ENCODE results near the gene PAFAH1B2.

Gene PAFAH1B2

GRCh38 chr11:117195761-117196160 is 51.7 kb downstream of the PAFAH1B2 start:
- TF ChIP-seq CTCF (IDR thresholded peaks at IDR 0.05; ENCODE audit: control insufficient read depth, extremely low read depth, insufficient read depth), result no peak
- no peak overlapping the region for H3K4me3 ChIP-seq (ENCODE audit: low read depth, low read length)
- no peak for DNase-seq (ENCODE audit: low read depth)

DNA sequence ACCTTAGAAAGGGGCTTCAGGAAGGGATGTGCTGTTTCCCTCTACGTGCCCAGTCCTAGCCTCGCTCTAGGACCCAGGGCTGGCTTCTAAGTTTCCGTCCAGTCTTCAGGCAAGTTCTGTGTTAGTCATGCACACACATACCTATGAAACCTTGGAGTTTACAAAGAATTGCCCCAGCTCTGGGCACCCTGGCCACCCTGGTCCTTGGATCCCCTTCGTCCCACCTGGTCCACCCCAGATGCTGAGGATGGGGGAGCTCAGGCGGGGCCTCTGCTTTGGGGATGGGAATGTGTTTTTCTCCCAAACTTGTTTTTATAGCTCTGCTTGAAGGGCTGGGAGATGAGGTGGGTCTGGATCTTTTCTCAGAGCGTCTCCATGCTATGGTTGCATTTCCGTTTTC is 52.9 kb downstream of the PAFAH1B2 start:
- TF ChIP-seq CTCF (IDR thresholded peaks at IDR 0.05; ENCODE audit: control insufficient read depth, extremely low read depth, insufficient read depth), result no peak
- DNase-seq (ENCODE audit: low read depth), result no peak
- no peak overlapping the region for H3K4me3 ChIP-seq (ENCODE audit: low read depth, low read length)

GRCh38 chr11:117197516-117198456 is 53.7 kb downstream of the PAFAH1B2 start:
- no peak for DNase-seq (ENCODE audit: low read depth)
- H3K4me3 ChIP-seq (ENCODE audit: low read depth, low read length), result no peak overlapping the region
- peak; percentile 26; the same call in 1 of the 2 replicates for TF ChIP-seq CTCF (IDR thresholded peaks at IDR 0.05; ENCODE audit: control insufficient read depth, extremely low read depth, insufficient read depth)

DNA sequence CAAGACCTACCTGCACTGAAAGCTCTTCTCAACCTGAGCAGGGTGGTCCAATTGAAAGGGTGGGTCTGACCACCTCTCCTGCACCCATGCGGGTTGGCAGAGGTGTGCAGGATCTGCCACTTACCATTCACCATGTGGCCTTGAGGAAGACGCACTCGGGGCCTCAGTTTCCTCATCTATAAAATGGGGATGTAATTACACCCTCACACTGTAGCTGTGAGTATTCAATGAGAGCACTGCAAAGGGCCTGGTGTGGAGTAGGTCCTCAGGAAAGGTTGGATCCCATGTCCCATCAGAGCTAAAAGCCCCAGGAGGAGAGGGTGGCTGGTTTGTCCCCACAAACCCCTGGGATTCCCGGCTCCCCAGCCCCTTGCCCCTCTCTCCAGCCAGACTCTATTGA is 54.5 kb downstream of the PAFAH1B2 start:
- no peak overlapping the region for H3K4me3 ChIP-seq (ENCODE audit: low read depth, low read length)
- DNase-seq (ENCODE audit: low read depth), result no peak

GRCh38 chr11:117199053-117199915 is 55.2 kb downstream of the PAFAH1B2 start, which contains the start of gene TAGLN:
TAGLN (plus strand) TSS chr11:117199370; CDS start chr11:117203014, 3,644 bp downstream.
- DNase-seq (ENCODE audit: low read depth), result no peak
- TF ChIP-seq CTCF (IDR thresholded peaks at IDR 0.05; ENCODE audit: control insufficient read depth, extremely low read depth, insufficient read depth), result no peak
- H3K4me3 ChIP-seq (ENCODE audit: low read depth, low read length), result no peak within 1 kb of the TSS

More for the DNA sequence above, 54.5 kb downstream of the PAFAH1B2 start:
- no peak for TF ChIP-seq CTCF (IDR thresholded peaks at IDR 0.05; ENCODE audit: control insufficient read depth, extremely low read depth, insufficient read depth)

- TF ChIP-seq CTCF (IDR thresholded peaks at IDR 0.05; ENCODE audit: control insufficient read depth, extremely low read depth, insufficient read depth), result no peak
- DNase-seq (ENCODE audit: low read depth), result no peak
- no peak overlapping the region for H3K4me3 ChIP-seq (ENCODE audit: low read depth, low read length)
These were observed 56.1 kb downstream of the PAFAH1B2 start for GRCh38 chr11:117199916-117200812.
